Panc1 (cell line): ENCODE results near the gene UBE2L6. TPM values are rescaled to one million over a fixed set of nuclear protein-coding genes. Genes with fewer than 3 reads are reported as not detected.

Experiments used
- ATAC-seq: fragments of 200-7000 bp; cut with Tn5 transposase; 2 replicates; pipeline ENCODE4 v1.9.1; 2020; ENCODE audit warnings: mild to moderate bottlenecking, moderate library complexity
- BruUV-seq: library from RNA; stranded (reverse); fragments of 400-500 nt; replicated peaks from 2 replicates; lab custom pipeline; 2021; lab: Mats Ljungman, UMichigan
- CTCF ChIA-PET: fragments of 300-600 bp; sonication (Branson Sonifier 250); formaldehyde crosslinking; loops from one replicate; lab custom pipeline; 2022; ENCODE audit warnings: antibody characterized with exemption; lab: Charles Lee
- POLR2A ChIA-PET: fragments of 300-600 bp; sonication (Branson Sonifier 250); formaldehyde crosslinking; loops from one replicate; lab custom pipeline; 2022; ENCODE audit warnings: antibody characterized with exemption; lab: Charles Lee
- DNase-seq: peaks from one replicate; pipeline ENCODE4 v3.0.0-alpha.2; 2010; ENCODE audit warnings: low read depth, low spot score
- H3K27ac ChIP-seq: 2 replicates; pipeline ENCODE4 v1.5.1; 2011; ENCODE audit warnings: mild to moderate bottlenecking, low read length, inconsistent platforms
- H3K27me3 ChIP-seq: fragments of 200-500 bp; sonication (Bioruptor generic); 2 replicates; pipeline ENCODE4 v1.6.0; 2014; ENCODE audit warnings: low read length, inconsistent platforms; ENCODE audit not compliant: control insufficient read depth, insufficient read depth
- H3K36me3 ChIP-seq: fragments of 200-500 bp; sonication (Bioruptor generic); 2 replicates; pipeline ENCODE4 v1.5.1; 2014; ENCODE audit warnings: inconsistent platforms, mild to moderate bottlenecking, low read length, moderate library complexity; ENCODE audit not compliant: control insufficient read depth, insufficient read depth
- H3K4me1 ChIP-seq: 2 replicates; pipeline ENCODE4 v1.5.1; 2011; ENCODE audit warnings: inconsistent platforms, mild to moderate bottlenecking, low read length, moderate library complexity; ENCODE audit not compliant: control insufficient read depth, insufficient read depth
- H3K4me3 ChIP-seq, 2 experiments: 2 replicates each; pipeline ENCODE4 v1.5.1; 2011 to 2012; ENCODE audit warnings: low read depth in 2 of 2, low read length in 2 of 2, mild to moderate bottlenecking in 2 of 2, inconsistent platforms in 1 of 2, moderate library complexity in 1 of 2
- H3K9me3 ChIP-seq: fragments of 200-500 bp; sonication (Bioruptor generic); 2 replicates; pipeline ENCODE4 v1.5.1; 2014; ENCODE audit warnings: low read depth, mild to moderate bottlenecking, inconsistent platforms, low read length, moderate library complexity; ENCODE audit not compliant: control insufficient read depth, insufficient read depth
- POLR2AphosphoS5 ChIP-seq: IDR thresholded peaks from 2 replicates; pipeline ENCODE4 v1.6.1; 2012; ENCODE audit warnings: mild to moderate bottlenecking, low read depth, low read length, moderate library complexity
- SIN3A ChIP-seq: IDR thresholded peaks from 2 replicates; pipeline ENCODE4 v1.6.1; 2012; ENCODE audit warnings: low read depth, mild to moderate bottlenecking, low read length, moderate library complexity, borderline replicate concordance; ENCODE audit not compliant: insufficient read depth
- TCF7L2 ChIP-seq: IDR thresholded peaks from 2 replicates; pipeline ENCODE4 v1.6.1; 2011; ENCODE audit warnings: mild to moderate bottlenecking, low read depth, low read length, inconsistent platforms
- in situ Hi-C: cut with HindIII; loops from 2 replicates; pipeline ENCODE4 v1.10.0; 2016; ENCODE audit warnings: low sequenced_read_pairs, low pct_unique_long_range_greater_than_20kb
- intact Hi-C: fragments of 100-400 bp; cut with micrococcal nuclease; formaldehyde crosslinking; loops from one replicate; pipeline ENCODE4 v1.10.0; 2022; ENCODE audit not compliant: unreplicated experiment
- total RNA-seq: library from RNA; stranded (reverse); gene quantifications from one replicate; pipeline ENCODE4 v1.2.1, GENCODE V29; 2021; ENCODE audit not compliant: unreplicated experiment
- TF ChIP-seq, protein P1 (sequence below): fragments of 450-650 bp; IDR thresholded peaks from 2 replicates; pipeline ENCODE4 v1.5.1; 2017; ENCODE audit warnings: mild to moderate bottlenecking
- TF ChIP-seq, protein P2 (sequence below), 2 experiments: IDR thresholded peaks; 2 replicates each; pipeline ENCODE4 v1.6.1; 2011 to 2012; ENCODE audit warnings: low read depth in 2 of 2, control low read depth in 1 of 2, low read length in 1 of 2, mild to moderate bottlenecking in 1 of 2, moderate library complexity in 1 of 2; ENCODE audit not compliant: insufficient read depth in 1 of 2

Gene UBE2L6
- total RNA-seq, 1 experiment from 2014 or later, result 19.1 TPM

DNA sequence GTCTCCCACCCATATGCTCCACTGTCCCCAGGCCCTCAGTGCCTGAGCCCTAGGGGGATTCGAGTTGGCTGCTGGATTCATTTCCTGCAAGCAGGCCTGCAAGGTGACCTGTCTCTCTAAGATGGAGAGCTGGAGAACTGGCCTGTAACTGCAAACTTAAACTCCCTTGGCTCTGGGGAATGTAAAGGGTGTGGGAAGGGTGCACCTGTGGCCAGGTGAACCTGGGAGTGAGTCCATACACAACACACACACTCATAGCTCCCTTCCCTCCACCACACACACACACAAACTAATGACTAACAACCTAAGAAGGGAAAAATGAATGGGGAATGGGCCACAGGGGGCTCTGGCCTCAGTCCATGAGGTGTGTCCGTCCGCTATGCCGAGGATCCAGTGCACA, 15.5 kb downstream of the UBE2L6 start:
- Histone ChIP-seq H3K27me3 (no peaks in the 10 kb centered on the region), H3K4me3 (no peak overlapping the region), H3K36me3 (no peaks in the 10 kb centered on the region), H3K27ac (no peak overlapping the region), H3K4me1 (no peaks in the 10 kb centered on the region), H3K9me3 (no peaks in the 10 kb centered on the region)
- intact Hi-C loops, result no loop called here
- no peak for TF ChIP-seq POLR2AphosphoS5
- no peak for TF ChIP-seq TCF7L2
- ATAC-seq (no peak), DNase-seq (no peak)
- CTCF ChIA-PET, result no interaction called here
- POLR2A ChIA-PET, result no interaction called here
- no TSS peak for BruUV-seq
- in situ Hi-C loops, result no loop called here

DNA sequence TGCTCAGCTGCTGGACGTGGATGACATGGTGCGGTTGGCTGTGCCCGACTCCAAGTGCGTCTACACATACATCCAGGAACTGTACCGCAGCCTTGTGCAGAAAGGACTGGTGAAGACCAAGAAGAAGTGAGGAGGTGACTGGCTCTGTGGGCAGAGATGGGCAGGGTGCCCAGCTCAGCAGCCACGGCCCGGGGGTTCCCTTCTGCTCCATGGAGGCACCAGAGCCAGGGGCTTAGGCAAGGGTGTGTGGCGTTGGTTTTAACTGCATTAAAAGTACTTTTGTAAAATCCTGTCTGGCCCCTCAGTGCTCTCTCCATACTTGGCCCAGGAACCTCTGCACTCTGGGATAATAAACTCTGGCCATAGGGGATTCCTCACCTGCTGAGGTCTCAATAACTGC, 17.5 kb downstream of the UBE2L6 start:
- ATAC-seq, result no peak
- ChIA-PET POLR2A (no interaction called here), CTCF (no interaction called here)
- no TSS peak for BruUV-seq
- no peak overlapping the region for H3K4me3 ChIP-seq
- H3K4me1 ChIP-seq, result no peaks in the 10 kb centered on the region
- no peak for TF ChIP-seq POLR2AphosphoS5
- TF ChIP-seq SIN3A, result no peak
- TF ChIP-seq, protein P1, sequence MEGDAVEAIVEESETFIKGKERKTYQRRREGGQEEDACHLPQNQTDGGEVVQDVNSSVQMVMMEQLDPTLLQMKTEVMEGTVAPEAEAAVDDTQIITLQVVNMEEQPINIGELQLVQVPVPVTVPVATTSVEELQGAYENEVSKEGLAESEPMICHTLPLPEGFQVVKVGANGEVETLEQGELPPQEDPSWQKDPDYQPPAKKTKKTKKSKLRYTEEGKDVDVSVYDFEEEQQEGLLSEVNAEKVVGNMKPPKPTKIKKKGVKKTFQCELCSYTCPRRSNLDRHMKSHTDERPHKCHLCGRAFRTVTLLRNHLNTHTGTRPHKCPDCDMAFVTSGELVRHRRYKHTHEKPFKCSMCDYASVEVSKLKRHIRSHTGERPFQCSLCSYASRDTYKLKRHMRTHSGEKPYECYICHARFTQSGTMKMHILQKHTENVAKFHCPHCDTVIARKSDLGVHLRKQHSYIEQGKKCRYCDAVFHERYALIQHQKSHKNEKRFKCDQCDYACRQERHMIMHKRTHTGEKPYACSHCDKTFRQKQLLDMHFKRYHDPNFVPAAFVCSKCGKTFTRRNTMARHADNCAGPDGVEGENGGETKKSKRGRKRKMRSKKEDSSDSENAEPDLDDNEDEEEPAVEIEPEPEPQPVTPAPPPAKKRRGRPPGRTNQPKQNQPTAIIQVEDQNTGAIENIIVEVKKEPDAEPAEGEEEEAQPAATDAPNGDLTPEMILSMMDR, result no peak
- TF ChIP-seq TCF7L2, result no peak
- TF ChIP-seq, protein P2, sequence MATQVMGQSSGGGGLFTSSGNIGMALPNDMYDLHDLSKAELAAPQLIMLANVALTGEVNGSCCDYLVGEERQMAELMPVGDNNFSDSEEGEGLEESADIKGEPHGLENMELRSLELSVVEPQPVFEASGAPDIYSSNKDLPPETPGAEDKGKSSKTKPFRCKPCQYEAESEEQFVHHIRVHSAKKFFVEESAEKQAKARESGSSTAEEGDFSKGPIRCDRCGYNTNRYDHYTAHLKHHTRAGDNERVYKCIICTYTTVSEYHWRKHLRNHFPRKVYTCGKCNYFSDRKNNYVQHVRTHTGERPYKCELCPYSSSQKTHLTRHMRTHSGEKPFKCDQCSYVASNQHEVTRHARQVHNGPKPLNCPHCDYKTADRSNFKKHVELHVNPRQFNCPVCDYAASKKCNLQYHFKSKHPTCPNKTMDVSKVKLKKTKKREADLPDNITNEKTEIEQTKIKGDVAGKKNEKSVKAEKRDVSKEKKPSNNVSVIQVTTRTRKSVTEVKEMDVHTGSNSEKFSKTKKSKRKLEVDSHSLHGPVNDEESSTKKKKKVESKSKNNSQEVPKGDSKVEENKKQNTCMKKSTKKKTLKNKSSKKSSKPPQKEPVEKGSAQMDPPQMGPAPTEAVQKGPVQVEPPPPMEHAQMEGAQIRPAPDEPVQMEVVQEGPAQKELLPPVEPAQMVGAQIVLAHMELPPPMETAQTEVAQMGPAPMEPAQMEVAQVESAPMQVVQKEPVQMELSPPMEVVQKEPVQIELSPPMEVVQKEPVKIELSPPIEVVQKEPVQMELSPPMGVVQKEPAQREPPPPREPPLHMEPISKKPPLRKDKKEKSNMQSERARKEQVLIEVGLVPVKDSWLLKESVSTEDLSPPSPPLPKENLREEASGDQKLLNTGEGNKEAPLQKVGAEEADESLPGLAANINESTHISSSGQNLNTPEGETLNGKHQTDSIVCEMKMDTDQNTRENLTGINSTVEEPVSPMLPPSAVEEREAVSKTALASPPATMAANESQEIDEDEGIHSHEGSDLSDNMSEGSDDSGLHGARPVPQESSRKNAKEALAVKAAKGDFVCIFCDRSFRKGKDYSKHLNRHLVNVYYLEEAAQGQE (IDR thresholded peaks at IDR 0.05; ENCODE audit: insufficient read depth in 1 of 2, low read depth in 2 of 2, low read length in 1 of 2), result no peak
- intact Hi-C loops, result no loop called here
- no peaks in the 10 kb centered on the region for H3K9me3 ChIP-seq
- no peak overlapping the region for H3K27ac ChIP-seq
- no peaks in the 10 kb centered on the region for H3K27me3 ChIP-seq
- in situ Hi-C loops, result no loop called here
- no peaks in the 10 kb centered on the region for H3K36me3 ChIP-seq
- DNase-seq, result no peak

DNA sequence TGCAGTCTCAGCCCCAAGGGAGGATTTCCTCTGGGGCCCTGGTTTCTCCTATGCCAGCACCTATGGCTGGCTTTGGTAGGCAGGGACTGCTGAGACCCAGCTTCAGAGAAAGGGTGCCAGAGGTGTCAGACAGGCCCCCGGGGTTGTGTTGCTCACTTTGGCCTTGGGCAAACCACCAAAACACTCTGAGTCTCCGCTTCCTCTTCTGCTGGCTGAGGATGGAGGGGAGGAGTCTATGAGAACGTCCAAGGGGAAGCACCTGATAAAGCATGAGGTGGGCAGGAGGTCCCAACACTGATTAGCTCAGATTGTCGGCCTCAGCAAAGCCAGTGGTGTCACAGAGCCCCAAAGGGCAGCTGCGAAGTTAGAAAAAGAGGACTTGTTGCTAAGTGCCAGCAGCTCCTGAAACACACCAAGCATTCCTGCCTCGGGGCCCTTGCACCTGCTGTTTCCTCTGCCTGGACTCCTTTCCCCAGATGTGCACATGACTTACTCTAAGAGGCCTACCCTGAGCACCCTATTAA, 19.6 kb downstream of the UBE2L6 start:
- H3K4me1 ChIP-seq, result no peaks in the 10 kb centered on the region
- no peaks in the 10 kb centered on the region for H3K36me3 ChIP-seq
- in situ Hi-C loops, result no loop called here
- DNase-seq (no peak), ATAC-seq (no peak)
- no peaks in the 10 kb centered on the region for H3K9me3 ChIP-seq
- ChIA-PET CTCF (no interaction called here), POLR2A (no interaction called here)
- no peak overlapping the region for H3K27ac ChIP-seq
- no peak overlapping the region for H3K4me3 ChIP-seq
- no peaks in the 10 kb centered on the region for H3K27me3 ChIP-seq
- no TSS peak for BruUV-seq
- intact Hi-C loops, result no loop called here
- TF ChIP-seq TCF7L2 (no peak), POLR2AphosphoS5 (no peak), SIN3A (no peak)
- TF ChIP-seq, protein P2 (IDR thresholded peaks at IDR 0.05; ENCODE audit: insufficient read depth in 1 of 2, low read depth in 2 of 2, low read length in 1 of 2), result no peak
- TF ChIP-seq, protein P1, result no peak
